DOHH2 (cell line): ENCODE results near the gene CCKAR.

Experiments
- EZH2phosphoT487 ChIP-seq: fragments of 200-600 bp; sonication (generic); IDR thresholded peaks from 2 replicates; pipeline ENCODE4 v1.6.1; 2017; ENCODE audit warnings: borderline replicate concordance, mild to moderate bottlenecking, antibody characterized with exemption, low read length, moderate library complexity, mixed read lengths
- TF ChIP-seq, protein P1 (sequence below): fragments of 200-600 bp; sonication (generic); IDR thresholded peaks from one replicate; pipeline ENCODE4 v1.5.1; 2014; ENCODE audit warnings: antibody characterized with exemption, mild to moderate bottlenecking, low read depth, low read length; ENCODE audit not compliant: poor library complexity, severe bottlenecking

DNA sequence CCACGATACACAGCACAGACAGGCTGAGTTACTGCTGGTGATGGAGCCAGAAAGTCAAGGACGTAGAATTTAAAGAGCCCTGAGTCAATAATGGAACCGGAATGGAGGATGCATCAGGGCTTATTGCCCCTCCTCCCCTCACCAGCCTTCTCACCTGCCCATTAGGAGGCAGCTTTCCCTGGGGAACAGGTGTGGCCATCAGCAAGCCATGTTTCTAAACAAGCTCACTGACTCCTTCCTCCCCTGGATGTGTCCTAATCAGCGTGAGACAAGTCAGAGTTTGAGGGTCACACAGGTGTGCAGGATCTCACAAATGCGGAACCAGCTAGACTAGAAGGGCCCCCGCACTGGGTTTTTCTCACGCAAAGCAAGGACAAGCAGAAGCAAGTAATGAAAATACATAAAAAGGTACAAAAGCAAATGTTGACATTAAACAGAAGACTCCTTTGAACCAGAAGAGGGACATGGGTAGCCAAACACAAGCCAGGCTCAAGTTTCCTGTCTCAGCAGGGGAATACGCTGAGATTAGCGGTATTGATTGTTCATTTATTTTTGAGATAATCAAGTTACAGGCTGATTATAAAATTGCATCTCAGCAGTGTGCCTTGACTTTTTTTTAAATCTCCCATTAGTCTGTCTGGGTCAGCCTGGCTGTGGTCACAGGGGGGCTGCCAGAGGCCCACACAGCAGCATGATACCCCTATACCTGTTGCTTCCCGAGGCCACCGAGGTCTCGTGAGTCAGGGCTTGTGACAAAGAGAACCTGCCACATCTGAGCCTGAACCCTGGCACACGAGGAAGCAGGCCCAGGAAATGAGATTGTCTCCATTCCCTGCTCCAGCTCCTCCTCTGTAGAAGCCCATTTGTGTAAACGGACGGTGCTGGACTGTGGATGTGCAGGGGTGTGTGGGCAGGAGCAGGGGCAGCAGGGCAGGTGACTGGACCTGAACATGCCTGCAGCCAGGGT lies 37.4 kb downstream of the CCKAR start:
- TF ChIP-seq, protein P1, sequence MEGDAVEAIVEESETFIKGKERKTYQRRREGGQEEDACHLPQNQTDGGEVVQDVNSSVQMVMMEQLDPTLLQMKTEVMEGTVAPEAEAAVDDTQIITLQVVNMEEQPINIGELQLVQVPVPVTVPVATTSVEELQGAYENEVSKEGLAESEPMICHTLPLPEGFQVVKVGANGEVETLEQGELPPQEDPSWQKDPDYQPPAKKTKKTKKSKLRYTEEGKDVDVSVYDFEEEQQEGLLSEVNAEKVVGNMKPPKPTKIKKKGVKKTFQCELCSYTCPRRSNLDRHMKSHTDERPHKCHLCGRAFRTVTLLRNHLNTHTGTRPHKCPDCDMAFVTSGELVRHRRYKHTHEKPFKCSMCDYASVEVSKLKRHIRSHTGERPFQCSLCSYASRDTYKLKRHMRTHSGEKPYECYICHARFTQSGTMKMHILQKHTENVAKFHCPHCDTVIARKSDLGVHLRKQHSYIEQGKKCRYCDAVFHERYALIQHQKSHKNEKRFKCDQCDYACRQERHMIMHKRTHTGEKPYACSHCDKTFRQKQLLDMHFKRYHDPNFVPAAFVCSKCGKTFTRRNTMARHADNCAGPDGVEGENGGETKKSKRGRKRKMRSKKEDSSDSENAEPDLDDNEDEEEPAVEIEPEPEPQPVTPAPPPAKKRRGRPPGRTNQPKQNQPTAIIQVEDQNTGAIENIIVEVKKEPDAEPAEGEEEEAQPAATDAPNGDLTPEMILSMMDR: no peak
- no peak for TF ChIP-seq EZH2phosphoT487
